WTC11 (cell line): ENCODE results near the gene SP140L. TPM values are rescaled to one million over a fixed set of nuclear protein-coding genes. Genes with fewer than 3 reads are reported as not detected.
A peak's percentile ranks its signal among the peaks of the same experiment; 100 is the strongest.
"Not testable (repeated sequence)": the region's sequence is repeated elsewhere in the genome, so short reads cannot be mapped to it uniquely, and the experiment has no call there.

ENCODE experiments used
- ATAC-seq: fragments of 200-7000 bp; cut with Tn5 transposase; 2 replicates; pipeline ENCODE4 v1.10.0; 2021; ENCODE audit warnings: mild to moderate bottlenecking, moderate library complexity
- CTCF ChIA-PET: fragments of 300-600 bp; sonication (Branson Sonifier 250); formaldehyde crosslinking; loops from one replicate; lab custom pipeline; 2021; ENCODE audit warnings: antibody characterized with exemption; lab: Charles Lee
- POLR2A ChIA-PET: fragments of 350-600 bp; sonication (Branson Sonifier 250); formaldehyde crosslinking; loops from one replicate; lab custom pipeline; 2021; ENCODE audit warnings: antibody characterized with exemption; lab: Charles Lee
- DNase-seq: peaks from one replicate; pipeline ENCODE4 v3.0.0; 2021; ENCODE audit warnings: low spot score
- H3K27ac Mint-ChIP-seq: 2 replicates; pipeline ENCODE4 v1.8.0; 2021; ENCODE audit warnings: mixed read lengths
- H3K27me3 Mint-ChIP-seq: 2 replicates; pipeline ENCODE4 v1.8.0; 2021; ENCODE audit warnings: low read depth, mild to moderate bottlenecking, moderate library complexity, mixed read lengths
- H3K36me3 Mint-ChIP-seq: 2 replicates; pipeline ENCODE4 v1.8.0; 2021; ENCODE audit warnings: mixed read lengths
- H3K4me1 Mint-ChIP-seq: 2 replicates; pipeline ENCODE4 v1.8.0; 2022; ENCODE audit warnings: mixed read lengths
- H3K4me3 Mint-ChIP-seq: 2 replicates; pipeline ENCODE4 v1.8.0; 2021; ENCODE audit warnings: mild to moderate bottlenecking, moderate library complexity, mixed read lengths
- H3K9me3 Mint-ChIP-seq: 2 replicates; pipeline ENCODE4 v1.8.0; 2021; ENCODE audit warnings: mixed read lengths
- FOXP1 ChIP-seq: sonication (generic); formaldehyde crosslinking; IDR thresholded peaks from 2 replicates; pipeline ENCODE4 v1.8.0; 2022; ENCODE audit warnings: missing genetic modification reagents, mild to moderate bottlenecking, moderate library complexity, borderline replicate concordance
- NFE2L1 ChIP-seq: sonication (generic); formaldehyde crosslinking; IDR thresholded peaks from 2 replicates; pipeline ENCODE4 v1.8.1; 2023; ENCODE audit warnings: missing genetic modification reagents
- PRRX2 ChIP-seq: fragments of 250-450 bp; sonication (Bioruptor Pico); IDR thresholded peaks from 2 replicates; pipeline ENCODE4 v1.8.0; 2021; ENCODE audit warnings: mild to moderate bottlenecking
- RELA ChIP-seq: sonication (generic); formaldehyde crosslinking; IDR thresholded peaks from 2 replicates; pipeline ENCODE4 v1.8.1; 2022; ENCODE audit warnings: missing genetic modification reagents, mild to moderate bottlenecking, borderline replicate concordance
- ZNF396 ChIP-seq: fragments of 250-450 bp; sonication (Bioruptor Pico); IDR thresholded peaks from 2 replicates; pipeline ENCODE4 v1.8.0; 2021; ENCODE audit warnings: mild to moderate bottlenecking, moderate library complexity, borderline replicate concordance
- total RNA-seq: library from RNA; stranded (reverse); gene quantifications from 3 replicates; pipeline ENCODE4 v1.2.3, GENCODE V29; 2021
- TF ChIP-seq, protein P1 (sequence below): sonication (generic); formaldehyde crosslinking; conservative IDR thresholded peaks from 2 replicates; pipeline ENCODE4 v1.8.1; 2022; ENCODE audit warnings: mild to moderate bottlenecking, missing genetic modification reagents
- TF ChIP-seq, protein P2 (sequence below): sonication (generic); formaldehyde crosslinking; IDR thresholded peaks from 2 replicates; pipeline ENCODE4 v1.8.1; 2022; ENCODE audit warnings: low read depth, missing genetic modification reagents, borderline replicate concordance
- TF ChIP-seq, protein P3 (sequence below): sonication (generic); formaldehyde crosslinking; IDR thresholded peaks from 2 replicates; pipeline ENCODE4 v1.8.0; 2023; ENCODE audit warnings: missing genetic modification reagents
- TF ChIP-seq, protein P4 (sequence below): fragments of 250-450 bp; sonication (Bioruptor Pico); IDR thresholded peaks from 2 replicates; pipeline ENCODE4 v1.9.0; 2021; ENCODE audit warnings: moderate library complexity, mild to moderate bottlenecking, inconsistent platforms, borderline replicate concordance
- TF ChIP-seq, protein P5 (sequence below): sonication (generic); formaldehyde crosslinking; IDR thresholded peaks from 2 replicates; pipeline ENCODE4 v1.8.1; 2022; ENCODE audit warnings: mild to moderate bottlenecking, missing genetic modification reagents, moderate library complexity, borderline replicate concordance
- TF ChIP-seq, protein P6 (sequence below): sonication (generic); formaldehyde crosslinking; IDR thresholded peaks from 2 replicates; pipeline ENCODE4 v1.8.0; 2022; ENCODE audit warnings: missing genetic modification reagents
- TF ChIP-seq, protein P7 (sequence below): fragments of 250-450 bp; sonication (Bioruptor Pico); IDR thresholded peaks from 2 replicates; pipeline ENCODE4 v1.9.0; 2021; ENCODE audit warnings: mild to moderate bottlenecking

Gene SP140L
- total RNA-seq, 1 experiment from 2014 or later = 3.2 TPM

DNA sequence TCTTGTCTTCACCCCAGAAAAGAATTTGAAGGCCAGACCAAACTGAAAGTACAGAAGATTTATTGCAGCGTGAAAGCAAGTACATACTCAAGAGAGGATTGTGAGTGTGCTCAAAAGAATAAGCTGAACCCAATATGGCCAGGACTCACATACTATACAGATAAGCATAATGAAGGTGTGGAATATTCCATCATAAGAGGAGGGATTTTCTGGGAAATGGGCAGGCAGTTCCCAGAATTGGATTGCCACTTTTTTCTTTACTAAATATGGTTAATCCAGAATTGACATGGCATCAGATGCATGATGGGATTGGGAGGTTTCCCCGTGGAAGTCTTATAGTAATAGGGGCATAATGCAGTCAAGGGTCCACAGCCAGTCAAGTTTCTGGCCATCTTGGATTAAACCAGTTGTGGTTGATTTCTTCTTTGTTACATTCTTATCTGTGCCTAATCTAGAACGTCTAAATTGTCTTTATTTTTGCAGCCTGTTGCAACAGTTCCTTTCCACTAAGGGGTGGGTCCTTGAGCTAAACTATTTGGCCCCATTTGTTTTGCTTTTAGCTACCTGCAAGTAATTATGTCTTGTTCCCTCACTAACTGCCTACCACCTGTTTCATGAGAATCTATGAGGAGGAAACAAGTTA lies 9.0 kb downstream of the SP140L start:
- no peak for ATAC-seq
- POLR2A ChIA-PET = no interaction called here
- TF ChIP-seq, protein P1, sequence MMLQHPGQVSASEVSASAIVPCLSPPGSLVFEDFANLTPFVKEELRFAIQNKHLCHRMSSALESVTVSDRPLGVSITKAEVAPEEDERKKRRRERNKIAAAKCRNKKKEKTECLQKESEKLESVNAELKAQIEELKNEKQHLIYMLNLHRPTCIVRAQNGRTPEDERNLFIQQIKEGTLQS = no peak
- TF ChIP-seq ZNF396 (no peak), PRRX2 (CRISPR knock-in tag) (no peak), RELA (CRISPR knock-in tag) (no peak), NFE2L1 (CRISPR knock-in tag) (no peak), FOXP1 (no peak)
- TF ChIP-seq, protein P2, sequence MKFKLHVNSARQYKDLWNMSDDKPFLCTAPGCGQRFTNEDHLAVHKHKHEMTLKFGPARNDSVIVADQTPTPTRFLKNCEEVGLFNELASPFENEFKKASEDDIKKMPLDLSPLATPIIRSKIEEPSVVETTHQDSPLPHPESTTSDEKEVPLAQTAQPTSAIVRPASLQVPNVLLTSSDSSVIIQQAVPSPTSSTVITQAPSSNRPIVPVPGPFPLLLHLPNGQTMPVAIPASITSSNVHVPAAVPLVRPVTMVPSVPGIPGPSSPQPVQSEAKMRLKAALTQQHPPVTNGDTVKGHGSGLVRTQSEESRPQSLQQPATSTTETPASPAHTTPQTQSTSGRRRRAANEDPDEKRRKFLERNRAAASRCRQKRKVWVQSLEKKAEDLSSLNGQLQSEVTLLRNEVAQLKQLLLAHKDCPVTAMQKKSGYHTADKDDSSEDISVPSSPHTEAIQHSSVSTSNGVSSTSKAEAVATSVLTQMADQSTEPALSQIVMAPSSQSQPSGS (CRISPR knock-in tag) = no peak
- TF ChIP-seq, protein P3, sequence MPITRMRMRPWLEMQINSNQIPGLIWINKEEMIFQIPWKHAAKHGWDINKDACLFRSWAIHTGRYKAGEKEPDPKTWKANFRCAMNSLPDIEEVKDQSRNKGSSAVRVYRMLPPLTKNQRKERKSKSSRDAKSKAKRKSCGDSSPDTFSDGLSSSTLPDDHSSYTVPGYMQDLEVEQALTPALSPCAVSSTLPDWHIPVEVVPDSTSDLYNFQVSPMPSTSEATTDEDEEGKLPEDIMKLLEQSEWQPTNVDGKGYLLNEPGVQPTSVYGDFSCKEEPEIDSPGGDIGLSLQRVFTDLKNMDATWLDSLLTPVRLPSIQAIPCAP (CRISPR knock-in tag) = no peak
- TF ChIP-seq, protein P4, sequence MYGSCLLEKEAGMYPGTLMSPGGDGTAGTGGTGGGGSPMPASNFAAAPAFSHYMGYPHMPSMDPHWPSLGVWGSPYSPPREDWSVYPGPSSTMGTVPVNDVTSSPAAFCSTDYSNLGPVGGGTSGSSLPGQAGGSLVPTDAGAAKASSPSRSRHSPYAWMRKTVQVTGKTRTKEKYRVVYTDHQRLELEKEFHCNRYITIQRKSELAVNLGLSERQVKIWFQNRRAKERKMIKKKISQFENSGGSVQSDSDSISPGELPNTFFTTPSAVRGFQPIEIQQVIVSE = no peak
- TF ChIP-seq, protein P5, sequence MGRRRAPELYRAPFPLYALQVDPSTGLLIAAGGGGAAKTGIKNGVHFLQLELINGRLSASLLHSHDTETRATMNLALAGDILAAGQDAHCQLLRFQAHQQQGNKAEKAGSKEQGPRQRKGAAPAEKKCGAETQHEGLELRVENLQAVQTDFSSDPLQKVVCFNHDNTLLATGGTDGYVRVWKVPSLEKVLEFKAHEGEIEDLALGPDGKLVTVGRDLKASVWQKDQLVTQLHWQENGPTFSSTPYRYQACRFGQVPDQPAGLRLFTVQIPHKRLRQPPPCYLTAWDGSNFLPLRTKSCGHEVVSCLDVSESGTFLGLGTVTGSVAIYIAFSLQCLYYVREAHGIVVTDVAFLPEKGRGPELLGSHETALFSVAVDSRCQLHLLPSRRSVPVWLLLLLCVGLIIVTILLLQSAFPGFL (CRISPR knock-in tag) = no peak
- TF ChIP-seq, protein P6, sequence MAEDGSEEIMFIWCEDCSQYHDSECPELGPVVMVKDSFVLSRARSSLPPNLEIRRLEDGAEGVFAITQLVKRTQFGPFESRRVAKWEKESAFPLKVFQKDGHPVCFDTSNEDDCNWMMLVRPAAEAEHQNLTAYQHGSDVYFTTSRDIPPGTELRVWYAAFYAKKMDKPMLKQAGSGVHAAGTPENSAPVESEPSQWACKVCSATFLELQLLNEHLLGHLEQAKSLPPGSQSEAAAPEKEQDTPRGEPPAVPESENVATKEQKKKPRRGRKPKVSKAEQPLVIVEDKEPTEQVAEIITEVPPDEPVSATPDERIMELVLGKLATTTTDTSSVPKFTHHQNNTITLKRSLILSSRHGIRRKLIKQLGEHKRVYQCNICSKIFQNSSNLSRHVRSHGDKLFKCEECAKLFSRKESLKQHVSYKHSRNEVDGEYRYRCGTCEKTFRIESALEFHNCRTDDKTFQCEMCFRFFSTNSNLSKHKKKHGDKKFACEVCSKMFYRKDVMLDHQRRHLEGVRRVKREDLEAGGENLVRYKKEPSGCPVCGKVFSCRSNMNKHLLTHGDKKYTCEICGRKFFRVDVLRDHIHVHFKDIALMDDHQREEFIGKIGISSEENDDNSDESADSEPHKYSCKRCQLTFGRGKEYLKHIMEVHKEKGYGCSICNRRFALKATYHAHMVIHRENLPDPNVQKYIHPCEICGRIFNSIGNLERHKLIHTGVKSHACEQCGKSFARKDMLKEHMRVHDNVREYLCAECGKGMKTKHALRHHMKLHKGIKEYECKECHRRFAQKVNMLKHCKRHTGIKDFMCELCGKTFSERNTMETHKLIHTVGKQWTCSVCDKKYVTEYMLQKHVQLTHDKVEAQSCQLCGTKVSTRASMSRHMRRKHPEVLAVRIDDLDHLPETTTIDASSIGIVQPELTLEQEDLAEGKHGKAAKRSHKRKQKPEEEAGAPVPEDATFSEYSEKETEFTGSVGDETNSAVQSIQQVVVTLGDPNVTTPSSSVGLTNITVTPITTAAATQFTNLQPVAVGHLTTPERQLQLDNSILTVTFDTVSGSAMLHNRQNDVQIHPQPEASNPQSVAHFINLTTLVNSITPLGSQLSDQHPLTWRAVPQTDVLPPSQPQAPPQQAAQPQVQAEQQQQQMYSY = no peak
- TF ChIP-seq, all 79 proteins: peak for 0
- Mint-ChIP-seq H3K4me1 (peaks cover 7% of the 10 kb centered on the region), H3K9me3 (peaks cover 19% of the 10 kb centered on the region), H3K27me3 (no peaks in the 10 kb centered on the region), H3K27ac (no peak overlapping the region), H3K4me3 (no peak overlapping the region), H3K36me3 (no peaks in the 10 kb centered on the region; the same call in 1 of the 2 replicates)
- CTCF ChIA-PET = no interaction called here
- DNase-seq = no peak

DNA sequence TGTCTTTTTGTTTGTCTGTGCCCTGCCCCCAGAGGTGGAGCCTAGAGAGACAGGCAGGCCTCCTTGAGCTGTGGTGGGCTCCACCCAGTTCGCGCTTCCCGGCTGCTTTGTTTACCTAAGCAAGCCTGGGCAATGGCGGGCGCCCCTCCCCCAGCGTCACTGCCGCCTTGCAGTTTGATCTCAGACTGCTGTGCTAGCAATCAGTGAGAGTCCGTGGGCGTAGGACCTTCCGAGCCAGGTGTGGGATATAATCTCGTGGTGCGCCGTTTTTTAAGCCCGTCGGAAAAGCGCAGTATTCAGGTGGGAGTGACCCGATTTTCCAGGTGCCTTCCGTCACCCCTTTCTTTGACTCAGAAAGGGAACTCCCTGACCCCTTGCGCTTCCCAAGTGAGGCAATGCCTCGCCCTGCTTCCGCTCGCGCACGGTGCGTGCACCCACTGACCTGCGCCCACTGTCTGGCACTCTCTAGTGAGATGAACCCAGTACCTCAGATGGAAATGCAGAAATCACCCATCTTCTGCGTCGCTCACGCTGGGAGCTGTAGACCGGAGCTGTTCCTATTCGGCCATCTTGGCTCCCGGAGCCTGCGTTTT lies 15.0 kb downstream of the SP140L start:
- POLR2A ChIA-PET, H3K27me3 Mint-ChIP-seq, CTCF ChIA-PET, ATAC-seq: not testable (repeated sequence)
- H3K27ac Mint-ChIP-seq = peak overlapping the region; percentile 61; the same call in 1 of the 2 replicates
- peaks cover 40% of the 10 kb centered on the region for H3K9me3 Mint-ChIP-seq
- TF ChIP-seq, protein P7, sequence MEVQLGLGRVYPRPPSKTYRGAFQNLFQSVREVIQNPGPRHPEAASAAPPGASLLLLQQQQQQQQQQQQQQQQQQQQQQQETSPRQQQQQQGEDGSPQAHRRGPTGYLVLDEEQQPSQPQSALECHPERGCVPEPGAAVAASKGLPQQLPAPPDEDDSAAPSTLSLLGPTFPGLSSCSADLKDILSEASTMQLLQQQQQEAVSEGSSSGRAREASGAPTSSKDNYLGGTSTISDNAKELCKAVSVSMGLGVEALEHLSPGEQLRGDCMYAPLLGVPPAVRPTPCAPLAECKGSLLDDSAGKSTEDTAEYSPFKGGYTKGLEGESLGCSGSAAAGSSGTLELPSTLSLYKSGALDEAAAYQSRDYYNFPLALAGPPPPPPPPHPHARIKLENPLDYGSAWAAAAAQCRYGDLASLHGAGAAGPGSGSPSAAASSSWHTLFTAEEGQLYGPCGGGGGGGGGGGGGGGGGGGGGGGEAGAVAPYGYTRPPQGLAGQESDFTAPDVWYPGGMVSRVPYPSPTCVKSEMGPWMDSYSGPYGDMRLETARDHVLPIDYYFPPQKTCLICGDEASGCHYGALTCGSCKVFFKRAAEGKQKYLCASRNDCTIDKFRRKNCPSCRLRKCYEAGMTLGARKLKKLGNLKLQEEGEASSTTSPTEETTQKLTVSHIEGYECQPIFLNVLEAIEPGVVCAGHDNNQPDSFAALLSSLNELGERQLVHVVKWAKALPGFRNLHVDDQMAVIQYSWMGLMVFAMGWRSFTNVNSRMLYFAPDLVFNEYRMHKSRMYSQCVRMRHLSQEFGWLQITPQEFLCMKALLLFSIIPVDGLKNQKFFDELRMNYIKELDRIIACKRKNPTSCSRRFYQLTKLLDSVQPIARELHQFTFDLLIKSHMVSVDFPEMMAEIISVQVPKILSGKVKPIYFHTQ (CRISPR knock-in tag) = 0 out of 2 replicates have a peak, but pooled peaks have one; percentile 20
- DNase-seq = peak; percentile 53
- H3K4me1 Mint-ChIP-seq = peaks cover 17% of the 10 kb centered on the region
- peak overlapping the region; percentile 75 for H3K4me3 Mint-ChIP-seq
- H3K36me3 Mint-ChIP-seq = peaks cover 19% of the 10 kb centered on the region

DNA sequence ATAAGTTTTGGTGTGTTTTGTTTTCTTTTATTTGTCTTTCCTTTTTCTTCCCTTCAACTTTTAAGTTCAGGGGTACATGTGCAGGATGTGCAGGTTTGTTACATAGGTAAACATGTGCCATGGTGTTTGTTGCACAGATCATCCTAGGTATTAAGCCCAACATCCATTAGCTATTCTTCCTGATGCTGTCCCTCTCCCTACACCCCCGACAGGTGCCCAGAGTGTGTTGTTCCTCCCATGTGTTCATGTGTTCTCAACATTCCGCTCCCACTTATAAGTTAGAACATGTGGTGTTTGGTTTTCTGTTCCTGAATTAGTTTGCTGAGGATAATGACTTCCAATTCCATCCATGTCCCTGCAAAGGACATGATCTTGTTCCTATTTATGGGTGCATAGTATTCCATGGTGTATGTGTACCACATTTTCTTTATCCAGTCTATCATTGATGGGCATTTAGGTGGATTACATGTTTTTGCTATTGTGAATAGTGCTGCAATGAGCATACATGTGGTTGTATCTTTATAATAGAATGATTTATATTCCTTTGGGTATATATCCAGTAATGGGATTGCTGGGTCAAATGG lies 16.1 kb downstream of the SP140L start:
- H3K27ac Mint-ChIP-seq, DNase-seq, ATAC-seq, CTCF ChIA-PET, H3K27me3 Mint-ChIP-seq, POLR2A ChIA-PET: not testable (repeated sequence)
- peaks cover 19% of the 10 kb centered on the region for H3K36me3 Mint-ChIP-seq
- peaks cover 42% of the 10 kb centered on the region for H3K9me3 Mint-ChIP-seq
- peaks cover 17% of the 10 kb centered on the region for H3K4me1 Mint-ChIP-seq
- H3K4me3 Mint-ChIP-seq = peak overlapping the region; percentile 75
